ENCODE data around the gene SULT1A2.

DNA sequence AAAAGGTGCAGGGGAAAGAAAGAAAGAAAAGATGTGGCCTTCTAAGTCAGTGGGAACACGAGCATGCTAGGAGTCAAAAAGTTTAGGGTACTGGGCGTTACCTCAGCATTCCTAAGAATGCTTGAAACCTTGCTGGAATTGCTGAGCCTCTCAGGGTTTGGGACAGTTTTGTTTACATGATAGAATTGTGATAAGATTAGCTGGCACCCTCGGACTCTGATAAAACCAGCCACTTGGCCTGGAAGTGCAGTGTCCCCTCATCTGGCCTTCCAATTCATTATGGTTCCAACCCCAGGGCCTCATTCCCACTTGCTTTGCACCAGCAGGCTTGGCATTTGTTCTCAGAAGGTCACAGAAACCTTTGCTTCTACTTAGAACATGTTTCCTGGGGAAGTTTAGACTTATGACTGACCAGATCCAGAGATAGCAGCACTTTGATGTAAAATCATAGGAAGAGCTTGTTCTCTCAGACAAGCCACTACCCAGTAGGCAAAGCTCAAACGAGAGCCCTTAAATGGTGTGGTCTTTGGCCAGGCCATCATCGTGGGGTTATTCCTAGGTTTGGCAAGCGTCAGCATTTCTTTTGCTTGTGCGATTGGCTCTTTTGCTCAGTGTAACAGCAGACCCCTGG, 35.2 kb downstream of the SULT1A2 start:
- TF ChIP-seq, protein P1, sequence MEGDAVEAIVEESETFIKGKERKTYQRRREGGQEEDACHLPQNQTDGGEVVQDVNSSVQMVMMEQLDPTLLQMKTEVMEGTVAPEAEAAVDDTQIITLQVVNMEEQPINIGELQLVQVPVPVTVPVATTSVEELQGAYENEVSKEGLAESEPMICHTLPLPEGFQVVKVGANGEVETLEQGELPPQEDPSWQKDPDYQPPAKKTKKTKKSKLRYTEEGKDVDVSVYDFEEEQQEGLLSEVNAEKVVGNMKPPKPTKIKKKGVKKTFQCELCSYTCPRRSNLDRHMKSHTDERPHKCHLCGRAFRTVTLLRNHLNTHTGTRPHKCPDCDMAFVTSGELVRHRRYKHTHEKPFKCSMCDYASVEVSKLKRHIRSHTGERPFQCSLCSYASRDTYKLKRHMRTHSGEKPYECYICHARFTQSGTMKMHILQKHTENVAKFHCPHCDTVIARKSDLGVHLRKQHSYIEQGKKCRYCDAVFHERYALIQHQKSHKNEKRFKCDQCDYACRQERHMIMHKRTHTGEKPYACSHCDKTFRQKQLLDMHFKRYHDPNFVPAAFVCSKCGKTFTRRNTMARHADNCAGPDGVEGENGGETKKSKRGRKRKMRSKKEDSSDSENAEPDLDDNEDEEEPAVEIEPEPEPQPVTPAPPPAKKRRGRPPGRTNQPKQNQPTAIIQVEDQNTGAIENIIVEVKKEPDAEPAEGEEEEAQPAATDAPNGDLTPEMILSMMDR (IDR thresholded peaks at IDR 0.05) = no peak
- no peak for TF ChIP-seq POLR2A (IDR thresholded peaks at IDR 0.05; ENCODE audit: low read length)
- TF ChIP-seq, protein P2, sequence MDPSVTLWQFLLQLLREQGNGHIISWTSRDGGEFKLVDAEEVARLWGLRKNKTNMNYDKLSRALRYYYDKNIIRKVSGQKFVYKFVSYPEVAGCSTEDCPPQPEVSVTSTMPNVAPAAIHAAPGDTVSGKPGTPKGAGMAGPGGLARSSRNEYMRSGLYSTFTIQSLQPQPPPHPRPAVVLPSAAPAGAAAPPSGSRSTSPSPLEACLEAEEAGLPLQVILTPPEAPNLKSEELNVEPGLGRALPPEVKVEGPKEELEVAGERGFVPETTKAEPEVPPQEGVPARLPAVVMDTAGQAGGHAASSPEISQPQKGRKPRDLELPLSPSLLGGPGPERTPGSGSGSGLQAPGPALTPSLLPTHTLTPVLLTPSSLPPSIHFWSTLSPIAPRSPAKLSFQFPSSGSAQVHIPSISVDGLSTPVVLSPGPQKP (IDR thresholded peaks at IDR 0.05; ENCODE audit: low read depth, low read length) = no peak
- TF ChIP-seq ZC3H11A (IDR thresholded peaks at IDR 0.05) = no peak
- no peak for TF ChIP-seq HEYL (CRISPR knock-in tag; IDR thresholded peaks at IDR 0.05)
- no peak for TF ChIP-seq CHD2 (IDR thresholded peaks at IDR 0.05; ENCODE audit: low read length, partially characterized antibody)
- TF ChIP-seq JUN (IDR thresholded peaks at IDR 0.05) = no peak
- no peak for TF ChIP-seq MAZ (IDR thresholded peaks at IDR 0.05; ENCODE audit: borderline replicate concordance, low read depth, low read length)
- no peak for TF ChIP-seq CEBPB (IDR thresholded peaks at IDR 0.05)
- no peak for TF ChIP-seq BHLHE40 (IDR thresholded peaks at IDR 0.05; ENCODE audit: low read depth, low read length)
- TF ChIP-seq, protein P3, sequence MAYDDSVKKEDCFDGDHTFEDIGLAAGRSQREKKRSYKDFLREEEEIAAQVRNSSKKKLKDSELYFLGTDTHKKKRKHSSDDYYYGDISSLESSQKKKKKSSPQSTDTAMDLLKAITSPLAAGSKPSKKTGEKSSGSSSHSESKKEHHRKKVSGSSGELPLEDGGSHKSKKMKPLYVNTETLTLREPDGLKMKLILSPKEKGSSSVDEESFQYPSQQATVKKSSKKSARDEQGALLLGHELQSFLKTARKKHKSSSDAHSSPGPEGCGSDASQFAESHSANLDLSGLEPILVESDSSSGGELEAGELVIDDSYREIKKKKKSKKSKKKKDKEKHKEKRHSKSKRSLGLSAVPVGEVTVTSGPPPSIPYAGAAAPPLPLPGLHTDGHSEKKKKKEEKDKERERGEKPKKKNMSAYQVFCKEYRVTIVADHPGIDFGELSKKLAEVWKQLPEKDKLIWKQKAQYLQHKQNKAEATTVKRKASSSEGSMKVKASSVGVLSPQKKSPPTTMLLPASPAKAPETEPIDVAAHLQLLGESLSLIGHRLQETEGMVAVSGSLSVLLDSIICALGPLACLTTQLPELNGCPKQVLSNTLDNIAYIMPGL (CRISPR knock-in tag; IDR thresholded peaks at IDR 0.05; ENCODE audit: borderline replicate concordance) = no peak
- TF ChIP-seq RAD21 (conservative IDR thresholded peaks at IDR 0.05 in 1 of 2, IDR thresholded peaks at IDR 0.05 in 1 of 2) = no peak
